Left ventricle myocardium inferior (tissue), 1 donor: Measurements from ENCODE around the gene SLC34A1. TPM values are rescaled to one million over a fixed set of nuclear protein-coding genes. Genes with fewer than 3 reads are reported as not detected.

ENCODE experiments used
- DNase-seq: peaks from one replicate; pipeline ENCODE4 v3.0.0-alpha.2; 2020
- H3K27ac ChIP-seq: fragments of 200-600 bp; replicated peaks from 2 replicates; pipeline ENCODE4 v1.8.0; 2021
- H3K27me3 ChIP-seq: fragments of 200-600 bp; 2 replicates; pipeline ENCODE4 v1.8.0; 2021; ENCODE audit warnings: low read depth
- H3K36me3 ChIP-seq: fragments of 200-600 bp; 2 replicates; pipeline ENCODE4 v1.8.0; 2021
- H3K4me1 ChIP-seq: fragments of 200-600 bp; 2 replicates; pipeline ENCODE4 v1.8.0; 2021
- H3K4me3 ChIP-seq: fragments of 200-600 bp; 2 replicates; pipeline ENCODE4 v1.8.0; 2021; ENCODE audit warnings: mild to moderate bottlenecking, moderate library complexity
- H3K9me3 ChIP-seq: fragments of 200-600 bp; replicated peaks from 2 replicates; pipeline ENCODE4 v1.8.0; 2021
- CTCF ChIP-seq: fragments of 200-600 bp; IDR thresholded peaks from 2 replicates; pipeline ENCODE4 v1.8.0; 2021; ENCODE audit warnings: antibody characterized with exemption, mild to moderate bottlenecking, borderline replicate concordance
- intact Hi-C: fragments of 100-400 bp; cut with micrococcal nuclease; formaldehyde crosslinking; loops from one replicate; pipeline ENCODE4 v1.11.0; 2022
- total RNA-seq: library from RNA; stranded (reverse); fragmentation: NEBNext Ultra II Directional; extraction: Animal tissue kit (Norgen Biotek cat#: 25700); gene quantifications from one replicate; pipeline ENCODE4 v1.2.1, GENCODE V29; 2021
- donor health status: DM: no; HTN: yes; CAD: no; lungs with severe emphysema.

Gene SLC34A1
- total RNA-seq, 1 donor from 2014 or later = not detected

- H3K4me1 ChIP-seq = peaks cover 39% of the 10 kb centered on the region
- no peak overlapping the region for H3K27ac ChIP-seq
- H3K9me3 ChIP-seq = no peaks in the 10 kb centered on the region
- H3K27me3 ChIP-seq = peaks cover 100% of the 10 kb centered on the region
- H3K36me3 ChIP-seq = no peaks in the 10 kb centered on the region
- H3K4me3 ChIP-seq = peak overlapping the region; percentile 74
- TF ChIP-seq CTCF = no peak
- intact Hi-C loops = loop anchor here (5.0 kb wide), 1 partner anchor 49 kb away; no protein-coding TSS in a partner anchor
- no peak for DNase-seq
These were observed 19.0 kb downstream of the SLC34A1 start for GRCh38 chr5:177403102-177403791.

GRCh38 chr5:177403792-177404640 is 19.8 kb downstream of the SLC34A1 start:
- peak overlapping the region; percentile 74 for H3K4me3 ChIP-seq
- peaks cover 39% of the 10 kb centered on the region for H3K4me1 ChIP-seq
- no peaks in the 10 kb centered on the region for H3K36me3 ChIP-seq
- intact Hi-C loops = loop anchor here (5.0 kb wide), 1 partner anchor 48 kb away; no protein-coding TSS in a partner anchor
- no peaks in the 10 kb centered on the region for H3K9me3 ChIP-seq
- peak; percentile 86 for DNase-seq
- H3K27me3 ChIP-seq = peaks cover 99% of the 10 kb centered on the region
- no peak overlapping the region for H3K27ac ChIP-seq
- TF ChIP-seq CTCF = peak; percentile 78

GRCh38 chr5:177404641-177405179 is 20.5 kb downstream of the SLC34A1 start:
- no peak for DNase-seq
- intact Hi-C loops = loop anchor here (5.0 kb wide), 1 partner anchor 48 kb away; no protein-coding TSS in a partner anchor
- peaks cover 39% of the 10 kb centered on the region for H3K4me1 ChIP-seq
- no peaks in the 10 kb centered on the region for H3K36me3 ChIP-seq
- H3K27me3 ChIP-seq = peaks cover 98% of the 10 kb centered on the region
- no peak for TF ChIP-seq CTCF
- no peak overlapping the region for H3K27ac ChIP-seq
- peak overlapping the region; percentile 74 for H3K4me3 ChIP-seq
- H3K9me3 ChIP-seq = no peaks in the 10 kb centered on the region

- intact Hi-C loops = no loop called here
- no peak for TF ChIP-seq CTCF
- DNase-seq = no peak
- H3K27me3 ChIP-seq = peaks cover 92% of the 10 kb centered on the region
- no peak overlapping the region for H3K4me3 ChIP-seq
- no peaks in the 10 kb centered on the region for H3K9me3 ChIP-seq
- H3K36me3 ChIP-seq = no peaks in the 10 kb centered on the region
- H3K27ac ChIP-seq = no peak overlapping the region
- peaks cover 33% of the 10 kb centered on the region for H3K4me1 ChIP-seq
These were observed 21.1 kb downstream of the SLC34A1 start for GRCh38 chr5:177405312-177405711.

- DNase-seq = peak; percentile 47
- no peak overlapping the region for H3K27ac ChIP-seq
- intact Hi-C loops = no loop called here
- no peak for TF ChIP-seq CTCF
- H3K36me3 ChIP-seq = no peaks in the 10 kb centered on the region
- peaks cover 87% of the 10 kb centered on the region for H3K27me3 ChIP-seq
- H3K9me3 ChIP-seq = no peaks in the 10 kb centered on the region
- no peak overlapping the region for H3K4me3 ChIP-seq
- peaks cover 29% of the 10 kb centered on the region for H3K4me1 ChIP-seq
These were observed 21.6 kb downstream of the SLC34A1 start for GRCh38 chr5:177405805-177406204.
